ENCODE measurements around the gene TRIM2. TPM values are rescaled to one million over a fixed set of nuclear protein-coding genes. Genes with fewer than 3 reads are reported as not detected.

The TRIM2 gene
- total RNA-seq, 1 donor from 2014 or later = 40.8 TPM

DNA sequence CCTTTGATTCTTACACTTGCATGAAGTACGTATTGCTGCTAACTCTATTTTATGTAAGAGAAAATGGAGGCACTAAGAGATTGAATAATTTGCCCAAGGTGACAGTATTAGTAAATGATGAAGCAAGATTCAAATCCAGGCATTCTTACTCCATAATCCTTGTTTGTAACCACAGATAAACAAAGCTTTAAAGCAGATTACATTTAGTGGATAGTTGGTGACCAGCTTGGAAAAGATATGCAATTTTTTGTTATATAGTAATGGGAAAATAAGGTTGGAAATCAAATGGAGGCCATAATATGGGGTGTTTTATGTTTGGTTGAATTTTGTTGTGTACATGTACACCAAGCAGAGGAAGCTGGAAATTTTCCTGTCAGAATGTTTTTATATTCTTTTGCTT lies 171.1 kb downstream of the TRIM2 start:
- TF ChIP-seq, protein P1, sequence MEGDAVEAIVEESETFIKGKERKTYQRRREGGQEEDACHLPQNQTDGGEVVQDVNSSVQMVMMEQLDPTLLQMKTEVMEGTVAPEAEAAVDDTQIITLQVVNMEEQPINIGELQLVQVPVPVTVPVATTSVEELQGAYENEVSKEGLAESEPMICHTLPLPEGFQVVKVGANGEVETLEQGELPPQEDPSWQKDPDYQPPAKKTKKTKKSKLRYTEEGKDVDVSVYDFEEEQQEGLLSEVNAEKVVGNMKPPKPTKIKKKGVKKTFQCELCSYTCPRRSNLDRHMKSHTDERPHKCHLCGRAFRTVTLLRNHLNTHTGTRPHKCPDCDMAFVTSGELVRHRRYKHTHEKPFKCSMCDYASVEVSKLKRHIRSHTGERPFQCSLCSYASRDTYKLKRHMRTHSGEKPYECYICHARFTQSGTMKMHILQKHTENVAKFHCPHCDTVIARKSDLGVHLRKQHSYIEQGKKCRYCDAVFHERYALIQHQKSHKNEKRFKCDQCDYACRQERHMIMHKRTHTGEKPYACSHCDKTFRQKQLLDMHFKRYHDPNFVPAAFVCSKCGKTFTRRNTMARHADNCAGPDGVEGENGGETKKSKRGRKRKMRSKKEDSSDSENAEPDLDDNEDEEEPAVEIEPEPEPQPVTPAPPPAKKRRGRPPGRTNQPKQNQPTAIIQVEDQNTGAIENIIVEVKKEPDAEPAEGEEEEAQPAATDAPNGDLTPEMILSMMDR (conservative IDR thresholded peaks at IDR 0.05; ENCODE audit: low read depth, low read length) = no peak
- no peak overlapping the region for H3K4me3 ChIP-seq (ENCODE audit: low read depth, low read length)
- no peak for DNase-seq (ENCODE audit: low read depth)

DNA sequence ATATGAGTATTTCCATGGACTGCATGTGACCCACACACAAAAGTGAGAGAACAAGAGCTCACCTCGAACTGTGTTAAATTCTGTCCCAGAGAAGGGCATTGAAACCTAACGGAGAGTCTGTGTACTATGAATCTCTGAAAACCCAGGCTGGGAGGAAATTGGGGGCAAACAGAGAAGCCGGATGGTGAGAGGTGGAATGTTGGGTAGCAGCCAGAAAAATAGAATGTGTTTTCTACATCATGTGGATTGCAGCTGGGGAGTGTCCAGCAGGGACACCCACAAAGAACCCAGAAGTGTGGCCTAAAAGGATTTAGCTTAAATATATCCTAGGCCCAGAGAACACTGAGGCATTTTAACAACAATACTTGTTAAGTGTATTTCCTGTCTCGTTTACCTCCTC lies 178.9 kb downstream of the TRIM2 start:
- TF ChIP-seq, protein P1 (conservative IDR thresholded peaks at IDR 0.05; ENCODE audit: low read depth, low read length) = no peak
- DNase-seq (ENCODE audit: low read depth) = no peak

DNA sequence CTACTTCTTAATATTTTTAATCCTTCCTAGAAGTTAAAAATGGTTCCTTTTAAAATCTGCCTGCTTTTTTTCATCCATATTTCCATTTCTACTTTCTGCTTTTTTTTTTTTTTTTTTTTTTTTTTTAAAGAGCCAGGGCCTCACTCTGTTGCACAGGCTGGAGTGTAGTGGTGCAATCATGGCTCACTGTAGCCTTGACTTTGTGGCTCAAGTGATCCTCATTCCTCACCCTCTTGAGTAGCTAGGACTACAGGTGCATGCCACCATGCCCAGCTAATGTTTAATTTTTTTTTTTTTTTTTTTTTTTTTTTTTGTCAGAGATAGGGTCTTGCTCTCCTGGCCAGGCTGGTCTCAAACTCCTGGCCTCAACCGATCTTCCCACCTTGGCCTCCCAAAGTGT lies 179.9 kb downstream of the TRIM2 start:
- DNase-seq (ENCODE audit: low read depth) = no peak
- TF ChIP-seq, protein P1 (conservative IDR thresholded peaks at IDR 0.05; ENCODE audit: low read depth, low read length) = no peak
- no peak overlapping the region for H3K4me3 ChIP-seq (ENCODE audit: low read depth, low read length)

More for the DNA sequence above, 178.9 kb downstream of the TRIM2 start:
- no peak overlapping the region for H3K4me3 ChIP-seq (ENCODE audit: low read depth, low read length)

DNA sequence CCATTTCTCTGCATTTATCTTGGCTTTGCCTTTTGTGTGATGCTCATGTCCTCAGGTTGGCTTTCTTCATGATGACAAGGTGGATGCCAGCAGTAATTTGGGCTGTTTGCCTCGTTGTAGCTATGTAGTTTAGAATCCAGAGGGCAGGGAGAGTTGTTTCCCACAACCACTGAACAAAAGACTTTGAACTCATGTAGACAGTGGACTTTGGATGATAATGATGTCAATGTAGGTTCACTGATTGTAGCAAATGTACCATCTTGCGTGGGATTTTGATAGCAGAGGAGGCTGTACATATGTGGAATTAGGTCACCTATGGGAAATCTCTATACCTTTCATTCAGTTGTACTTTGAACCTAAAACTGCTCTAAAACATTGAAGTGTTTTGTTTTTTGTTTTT lies 181.5 kb downstream of the TRIM2 start:
- TF ChIP-seq, protein P1 (conservative IDR thresholded peaks at IDR 0.05; ENCODE audit: low read depth, low read length) = no peak
- DNase-seq (ENCODE audit: low read depth) = no peak

DNA sequence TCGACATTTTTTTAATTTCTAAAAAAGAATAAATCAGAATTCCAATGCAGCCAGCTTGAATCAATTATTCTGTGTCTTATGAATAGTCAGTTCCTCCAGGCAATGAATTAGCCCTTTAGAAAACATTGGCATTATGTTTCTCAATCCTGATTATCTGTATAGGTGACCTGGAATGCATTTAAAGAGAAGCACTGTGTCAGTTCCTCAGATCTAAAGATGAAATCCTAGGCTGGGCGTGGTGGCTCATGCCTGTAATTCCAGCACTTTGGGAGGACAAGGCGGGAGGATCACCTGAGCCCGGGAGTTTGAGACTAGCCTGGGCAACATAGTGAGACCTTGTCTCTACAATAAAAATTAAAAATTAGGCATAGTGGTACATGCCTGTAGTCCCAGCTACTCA lies 183.7 kb downstream of the TRIM2 start:
- no peak for DNase-seq (ENCODE audit: low read depth)
- TF ChIP-seq, protein P1 (conservative IDR thresholded peaks at IDR 0.05; ENCODE audit: low read depth, low read length) = no peak
- no peak overlapping the region for H3K4me3 ChIP-seq (ENCODE audit: low read depth, low read length)

More for the DNA sequence above, 181.5 kb downstream of the TRIM2 start:
- H3K4me3 ChIP-seq (ENCODE audit: low read depth, low read length) = no peak overlapping the region

Other genes with a start within 250 kb of the TRIM2 start
- gene MND1, start 140.2 kb downstream of the TRIM2 start, total RNA-seq = 15.2 and 30.0 TPM in 2 replicates